Heart right ventricle (tissue), 16 donors: Measurements from ENCODE around the gene ERCC1. TPM values are rescaled to one million over a fixed set of nuclear protein-coding genes. Genes with fewer than 3 reads are reported as not detected.

ENCODE experiments used
- ATAC-seq, 8 donors: fragments of 200-7000 bp; cut with Tn5 transposase; one replicate each; pipeline ENCODE4 v1.9.1; 2020; ENCODE audit warnings: mild to moderate bottlenecking in 8 of 8, moderate library complexity in 8 of 8, moderate number of reproducible peaks in 1 of 8
- DNase-seq, 2 donors: peaks; one replicate each; pipeline ENCODE4 v3.0.0-alpha.2; 2020
- H3K27ac ChIP-seq, 10 donors: fragments of 200-600 bp; sonication (generic) in 2 of 10; one replicate each; pipeline versions ENCODE4 v1.5.0 to v1.8.0; 2020 to 2022; ENCODE audit warnings: mild to moderate bottlenecking in 3 of 10
- H3K27me3 ChIP-seq, 7 donors: fragments of 200-600 bp; one replicate each; pipeline ENCODE4 v1.8.0; 2021 to 2022; ENCODE audit warnings: mild to moderate bottlenecking in 2 of 7
- H3K36me3 ChIP-seq, 9 donors: fragments of 200-600 bp; sonication (generic) in 1 of 9; one replicate each; pipeline versions ENCODE4 v1.5.0 to v1.8.0; 2020 to 2022; ENCODE audit warnings: mild to moderate bottlenecking in 2 of 9
- H3K4me1 ChIP-seq, 9 donors: fragments of 200-600 bp; sonication (generic) in 1 of 9; one replicate each; pipeline versions ENCODE4 v1.5.0 to v1.8.0; 2020 to 2022; ENCODE audit warnings: mild to moderate bottlenecking in 4 of 9
- H3K4me3 ChIP-seq, 10 donors: fragments of 200-600 bp; sonication (generic) in 2 of 10; one replicate each; pipeline versions ENCODE4 v1.5.0 to v1.8.0; 2020 to 2022; ENCODE audit warnings: mild to moderate bottlenecking in 7 of 10, moderate library complexity in 2 of 10
- H3K9me3 ChIP-seq, 11 donors: fragments of 200-600 bp in 10 of 11; sonication (generic) in 2 of 11; one replicate each; pipeline versions ENCODE4 v1.5.0 to v1.8.0; 2013 to 2022; ENCODE audit warnings: mild to moderate bottlenecking in 2 of 11, control low read depth in 1 of 11, moderate library complexity in 1 of 11
- WGBS, 2 donors: extraction: QIAGEN DNeasy Blood & Tissue Kit; methylation state at CpG; one replicate each; pipeline ENCODE4 v1.1.7; 2013; ENCODE audit warnings: inconsistent platforms in 1 of 2; 5-methylcytosine and 5-hydroxymethylcytosine counted together
- intact Hi-C, 10 donors: fragments of 100-400 bp; cut with DNase I; formaldehyde crosslinking; loops; one replicate each; pipeline versions ENCODE4 v1.11.1 to v1.14.2; 2022
- polyA plus RNA-seq, 2 donors: library from polyadenylated mRNA; stranded (reverse); fragments of 200-250 nt; gene quantifications; one replicate each; pipeline ENCODE4 v1.2.3, GENCODE V29; 2013
- total RNA-seq, 10 donors: library from RNA; stranded (reverse); fragmentation: NEBNext Ultra II Directional in 3 of 10; extraction: Animal tissue kit (Norgen Biotek cat#: 25700) in 3 of 10; gene quantifications; one replicate each; pipeline versions ENCODE4 v1.2.1 to v1.2.4, GENCODE V29; 2021 to 2023
- TF ChIP-seq, protein P1 (sequence below), 9 donors: fragments of 200-600 bp; sonication (generic) in 2 of 9; IDR thresholded peaks; one replicate each; pipeline versions ENCODE4 v1.5.0 to v1.8.0; 2021 to 2022; ENCODE audit warnings: antibody characterized with exemption in 9 of 9, mild to moderate bottlenecking in 5 of 9, moderate library complexity in 1 of 9
- donor health status: Arrhythmogenic right ventricular cardiomyopathy.
- donor health status: ischemic (EF 13 %, LVEDD 7.1; RV severe dilation, severe dysfunction).
- donor health status: healthy with polysubstance abuse.
- donor health status: DM: no; HTN: yes; CAD: no.
- donor health status: DM: no; HTN: no; CAD: no.
- donor health status: ischemic (EF 25% LVEDD 6.9; RV normal size, moderate dysfunction).
- donor health status: ischemic (EF 25% LVEDD 5.7; RV mildly dilated, moderate dysfunction).
- donor health status: healthy.
- donor health status: DM: yes; HTN: yes; CAD: no.
- donor health status: Ischemic cardiomyopathy.
- donor health status: ischemic (EF 35%, LVEDD 5.7; RV mildly dilated, moderate dysfunction).
- donor health status: nonischemic (EF 11% LVEDD 7.7; RV severe dilation, severe dysfunction).
- donor health status: DM: yes; HTN: yes; CAD: no.
- donor health status: PGD.
- donor health status: ischemic (EF 29% LVEDD 5.4; RV normal size, mild dysfunction).
- donor health status: nonischemic (EF 23%, LVEDD 6.1; RV moderate dilation, normal function).

The ERCC1 gene
- total and polyA plus RNA-seq, 12 donors: 113 to 194 (median 143) TPM

- intact Hi-C loops: loop anchor here in 2 of 10 donors (10.0 kb wide), 2 partner anchors 54 to 224 kb away; no protein-coding TSS in a partner anchor
- H3K9me3 ChIP-seq: no peaks in the 10 kb centered on the region
- TF ChIP-seq, protein P1, sequence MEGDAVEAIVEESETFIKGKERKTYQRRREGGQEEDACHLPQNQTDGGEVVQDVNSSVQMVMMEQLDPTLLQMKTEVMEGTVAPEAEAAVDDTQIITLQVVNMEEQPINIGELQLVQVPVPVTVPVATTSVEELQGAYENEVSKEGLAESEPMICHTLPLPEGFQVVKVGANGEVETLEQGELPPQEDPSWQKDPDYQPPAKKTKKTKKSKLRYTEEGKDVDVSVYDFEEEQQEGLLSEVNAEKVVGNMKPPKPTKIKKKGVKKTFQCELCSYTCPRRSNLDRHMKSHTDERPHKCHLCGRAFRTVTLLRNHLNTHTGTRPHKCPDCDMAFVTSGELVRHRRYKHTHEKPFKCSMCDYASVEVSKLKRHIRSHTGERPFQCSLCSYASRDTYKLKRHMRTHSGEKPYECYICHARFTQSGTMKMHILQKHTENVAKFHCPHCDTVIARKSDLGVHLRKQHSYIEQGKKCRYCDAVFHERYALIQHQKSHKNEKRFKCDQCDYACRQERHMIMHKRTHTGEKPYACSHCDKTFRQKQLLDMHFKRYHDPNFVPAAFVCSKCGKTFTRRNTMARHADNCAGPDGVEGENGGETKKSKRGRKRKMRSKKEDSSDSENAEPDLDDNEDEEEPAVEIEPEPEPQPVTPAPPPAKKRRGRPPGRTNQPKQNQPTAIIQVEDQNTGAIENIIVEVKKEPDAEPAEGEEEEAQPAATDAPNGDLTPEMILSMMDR (IDR thresholded peaks at IDR 0.05): no peak
- H3K4me1 ChIP-seq: peaks cover 4 to 51% (median 31%) of the 10 kb centered on the region in 9 donors
- ATAC-seq (no peak), DNase-seq (no peak)
- H3K27me3 ChIP-seq: no peaks in the 10 kb centered on the region
- H3K4me3 ChIP-seq: no peak overlapping the region
- WGBS, 2 donors: 85 to 87% methylated on average over 10 of the region's 10 CpGs
- H3K36me3 ChIP-seq: peaks cover 0 to 68% (median 18%) of the 10 kb centered on the region in 9 donors
- H3K27ac ChIP-seq: peak overlapping the region in 1 of 10 donors; percentile 65
These were observed 3.4 kb downstream of the ERCC1 start for GRCh38 chr19:45420356-45420755.

DNA sequence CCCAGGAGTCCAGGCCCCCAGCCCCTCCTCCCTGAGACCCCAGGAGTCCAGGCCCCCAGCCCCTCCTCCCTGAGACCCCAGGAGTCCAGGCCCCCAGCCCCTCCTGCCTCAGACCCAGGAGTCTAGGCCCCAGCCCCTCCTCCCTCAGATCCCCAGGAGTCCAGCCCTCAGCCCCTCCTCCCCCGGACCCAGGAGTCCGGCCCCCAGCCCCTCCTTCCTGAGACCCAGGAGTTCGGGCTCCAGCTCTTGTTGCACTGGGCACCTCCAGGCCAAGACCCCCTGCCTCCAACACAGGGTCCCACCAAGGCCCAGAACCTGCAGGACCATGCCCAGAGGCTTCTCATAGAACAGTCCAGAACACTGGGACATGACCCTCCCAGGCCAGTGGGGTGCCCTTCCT is 3.8 kb downstream of the ERCC1 start:
- peaks cover 0 to 73% (median 19%) of the 10 kb centered on the region in 9 donors for H3K36me3 ChIP-seq

DNA sequence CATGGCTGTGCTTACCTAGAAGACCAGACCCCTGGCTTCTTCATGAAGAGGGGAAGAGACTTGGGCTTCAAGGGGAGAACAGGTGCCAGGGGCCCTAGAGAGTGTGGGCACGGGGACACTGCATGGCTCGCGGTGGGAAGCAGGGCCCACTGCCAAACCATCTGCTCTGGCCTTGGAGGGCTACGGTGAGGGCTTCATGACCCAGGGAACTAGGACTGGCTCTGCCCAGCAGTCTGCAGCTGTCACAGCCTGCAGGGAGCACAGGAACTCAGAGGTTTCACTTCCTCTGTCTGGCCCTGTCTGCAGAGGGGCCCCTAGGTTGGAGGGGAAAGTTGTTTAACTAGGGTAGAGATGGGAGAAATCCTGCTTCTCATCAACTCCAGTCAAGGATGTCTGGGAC is 4.3 kb downstream of the ERCC1 start:
- Histone ChIP-seq H3K27me3 (no peaks in the 10 kb centered on the region), H3K4me1 (peaks cover 4 to 41% (median 21%) of the 10 kb centered on the region in 9 donors), H3K4me3 (no peak overlapping the region), H3K36me3 (peaks cover 0 to 78% (median 24%) of the 10 kb centered on the region in 9 donors), H3K27ac (peak overlapping the region in 2 of 10 donors; percentile 7 to 65), H3K9me3 (no peaks in the 10 kb centered on the region)
- intact Hi-C loops: no loop called here
- DNase-seq (no peak), ATAC-seq (no peak)
- TF ChIP-seq, protein P1 (IDR thresholded peaks at IDR 0.05): no peak
- WGBS, 2 donors: 42 to 46% methylated on average over 4 of the region's 4 CpGs

More for the DNA sequence above, 3.8 kb downstream of the ERCC1 start:
- no peaks in the 10 kb centered on the region for H3K9me3 ChIP-seq
- intact Hi-C loops: loop anchor here in 2 of 10 donors (10.0 kb wide), 2 partner anchors 55 to 225 kb away; no protein-coding TSS in a partner anchor
- no peak overlapping the region for H3K4me3 ChIP-seq
- 55 to 64% methylated on average over 3 of the region's 3 CpGs for WGBS, 2 donors
- peak overlapping the region in 2 of 10 donors; percentile 7 to 65 for H3K27ac ChIP-seq
- DNase-seq: no peak
- H3K4me1 ChIP-seq: peaks cover 4 to 46% (median 26%) of the 10 kb centered on the region in 9 donors
- no peaks in the 10 kb centered on the region for H3K27me3 ChIP-seq
- TF ChIP-seq, protein P1 (IDR thresholded peaks at IDR 0.05): no peak
- no peak for ATAC-seq

- no peak for DNase-seq
- Histone ChIP-seq H3K9me3 (no peaks in the 10 kb centered on the region), H3K4me1 (peaks cover 4 to 35% (median 15%) of the 10 kb centered on the region in 9 donors), H3K36me3 (peaks cover 0 to 84% (median 30%) of the 10 kb centered on the region in 9 donors), H3K4me3 (no peak overlapping the region), H3K27ac (peak overlapping the region in 2 of 10 donors; percentile 7 to 65), H3K27me3 (no peaks in the 10 kb centered on the region)
- WGBS, 2 donors: 79 to 83% methylated on average over 9 of the region's 9 CpGs
- intact Hi-C loops: no loop called here
- no peak for ATAC-seq
- TF ChIP-seq, protein P1 (IDR thresholded peaks at IDR 0.05): no peak
These were observed 4.9 kb downstream of the ERCC1 start for GRCh38 chr19:45418802-45419201.
